Adrenal gland (tissue), 5 donors: ENCODE measurements around the gene C18orf63.

Source experiments
- POLR2A ChIP-seq, 2 donors: fragments of 450-650 bp; IDR thresholded peaks; one replicate each; pipeline ENCODE4 v1.6.1; 2017; ENCODE audit warnings: antibody characterized with exemption in 2 of 2, mild to moderate bottlenecking in 2 of 2, moderate library complexity in 1 of 2
- TF ChIP-seq, protein P1 (sequence below), 6 experiments: fragments of 450-650 bp in 4 of 6; fragments of 200-600 bp in 2 of 6; sonication (generic) in 1 of 6; IDR thresholded peaks; 1 replicate in 5 of 6; 2 replicates in 1 of 6; pipeline versions ENCODE4 v1.5.1 to v1.8.0; 2016 to 2021; ENCODE audit warnings: antibody characterized with exemption in 6 of 6, mild to moderate bottlenecking in 2 of 6, moderate library complexity in 1 of 6
- donor health status: DM: no; HTN: no; CAD: no.

DNA sequence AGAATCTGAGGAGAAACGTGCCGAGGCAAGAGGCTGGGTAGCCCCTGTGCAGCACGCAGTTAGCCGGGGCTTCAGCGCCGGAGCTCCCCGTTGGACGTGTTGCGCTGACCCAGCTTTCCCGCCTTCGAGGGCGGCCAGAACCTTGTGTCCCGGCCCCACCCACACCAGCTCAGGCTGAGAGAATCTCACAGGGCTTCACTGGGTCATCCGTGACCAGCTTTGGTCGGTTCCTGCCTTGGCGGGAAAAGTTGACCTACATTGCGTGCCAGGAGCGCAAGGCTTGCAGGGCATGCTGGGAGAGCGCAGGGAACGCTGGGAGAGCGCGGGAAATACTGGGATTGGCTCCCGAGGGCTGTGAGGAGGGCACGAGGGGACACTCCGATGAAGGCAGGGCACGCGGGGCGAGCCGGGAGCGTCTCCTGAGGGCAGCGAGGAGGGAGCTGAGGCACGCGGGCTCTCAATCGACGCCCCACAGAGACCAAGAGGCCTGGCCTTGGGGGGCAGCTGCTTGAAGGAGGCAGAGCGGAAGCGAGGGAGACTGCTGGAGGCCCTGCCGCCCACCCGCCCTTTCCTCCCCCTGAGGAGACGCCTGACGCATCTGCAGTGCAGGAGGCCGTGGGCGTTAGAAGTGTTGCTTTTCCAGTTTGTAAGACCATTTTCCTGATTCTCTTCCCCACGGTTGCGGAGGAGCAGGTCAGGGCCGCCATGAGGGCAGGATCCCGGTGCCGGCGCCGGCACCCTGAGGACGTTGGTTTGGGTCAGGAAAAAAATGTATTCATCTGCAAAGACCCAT is at the start of gene C18orf63:
- TF ChIP-seq, protein P1, sequence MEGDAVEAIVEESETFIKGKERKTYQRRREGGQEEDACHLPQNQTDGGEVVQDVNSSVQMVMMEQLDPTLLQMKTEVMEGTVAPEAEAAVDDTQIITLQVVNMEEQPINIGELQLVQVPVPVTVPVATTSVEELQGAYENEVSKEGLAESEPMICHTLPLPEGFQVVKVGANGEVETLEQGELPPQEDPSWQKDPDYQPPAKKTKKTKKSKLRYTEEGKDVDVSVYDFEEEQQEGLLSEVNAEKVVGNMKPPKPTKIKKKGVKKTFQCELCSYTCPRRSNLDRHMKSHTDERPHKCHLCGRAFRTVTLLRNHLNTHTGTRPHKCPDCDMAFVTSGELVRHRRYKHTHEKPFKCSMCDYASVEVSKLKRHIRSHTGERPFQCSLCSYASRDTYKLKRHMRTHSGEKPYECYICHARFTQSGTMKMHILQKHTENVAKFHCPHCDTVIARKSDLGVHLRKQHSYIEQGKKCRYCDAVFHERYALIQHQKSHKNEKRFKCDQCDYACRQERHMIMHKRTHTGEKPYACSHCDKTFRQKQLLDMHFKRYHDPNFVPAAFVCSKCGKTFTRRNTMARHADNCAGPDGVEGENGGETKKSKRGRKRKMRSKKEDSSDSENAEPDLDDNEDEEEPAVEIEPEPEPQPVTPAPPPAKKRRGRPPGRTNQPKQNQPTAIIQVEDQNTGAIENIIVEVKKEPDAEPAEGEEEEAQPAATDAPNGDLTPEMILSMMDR (IDR thresholded peaks at IDR 0.05), result no peak
- TF ChIP-seq POLR2A (IDR thresholded peaks at IDR 0.05), result no peak
